ENCODE measurements around the gene SHB. TPM values are rescaled to one million over a fixed set of nuclear protein-coding genes. Genes with fewer than 3 reads are reported as not detected.

The SHB gene
- total RNA-seq, 1 experiment from 2014 or later, result 20.7 TPM

- Histone ChIP-seq H3K4me3 (ENCODE audit: low read depth, low read length, poor library complexity, severe bottlenecking) (no peak overlapping the region), H3K36me3 (ENCODE audit: insufficient read depth, low read length, poor library complexity, severe bottlenecking) (no peaks in the 10 kb centered on the region), H3K27ac (ENCODE audit: low read depth, low read length, poor library complexity, severe bottlenecking) (no peak overlapping the region), H3K27me3 (replicated peaks; ENCODE audit: insufficient read depth, low read depth, low read length, poor library complexity) (no peaks in the 10 kb centered on the region), H3K4me1 (ENCODE audit: insufficient read depth, low read length, poor library complexity, severe bottlenecking) (peaks cover 11% of the 10 kb centered on the region), H3K9me3 (ENCODE audit: low read depth, low read length, poor library complexity, severe bottlenecking) (no peaks in the 10 kb centered on the region)
- no peak for DNase-seq (ENCODE audit: low spot score)
- intact Hi-C loops (cut with micrococcal nuclease; ENCODE audit: unreplicated experiment), result loop anchor here (10.0 kb wide), 2 partner anchors 181 to 321 kb away; no protein-coding TSS in a partner anchor
- no TSS peak for BruUV-seq (replicated peaks)
- TF ChIP-seq EZH2 (IDR thresholded peaks at IDR 0.05; ENCODE audit: borderline replicate concordance, low read depth, low read length, poor library complexity, severe bottlenecking), result no peak
- TF ChIP-seq CTCF (conservative IDR thresholded peaks at IDR 0.05; ENCODE audit: low read depth, low read length), result no peak
- ChIA-PET CTCF (no interaction called here), POLR2A (ENCODE audit: low non-redundant PET) (no interaction called here)
These were observed 15.0 kb upstream of the SHB start for GRCh38 chr9:38083858-38084555.

GRCh38 chr9:38082446-38083287 lies 13.6 kb upstream of the SHB start:
- H3K9me3 ChIP-seq (ENCODE audit: low read depth, low read length, poor library complexity, severe bottlenecking), result no peaks in the 10 kb centered on the region
- TF ChIP-seq EZH2 (IDR thresholded peaks at IDR 0.05; ENCODE audit: borderline replicate concordance, low read depth, low read length, poor library complexity, severe bottlenecking), result no peak
- no peak for TF ChIP-seq CTCF (conservative IDR thresholded peaks at IDR 0.05; ENCODE audit: low read depth, low read length)
- H3K36me3 ChIP-seq (ENCODE audit: insufficient read depth, low read length, poor library complexity, severe bottlenecking), result no peaks in the 10 kb centered on the region
- ChIA-PET POLR2A (ENCODE audit: low non-redundant PET) (no interaction called here), CTCF (no interaction called here)
- DNase-seq (ENCODE audit: low spot score), result no peak
- intact Hi-C loops (cut with micrococcal nuclease; ENCODE audit: unreplicated experiment), result loop anchor here (10.0 kb wide), 2 partner anchors 182 to 322 kb away; no protein-coding TSS in a partner anchor
- H3K27me3 ChIP-seq (replicated peaks; ENCODE audit: insufficient read depth, low read depth, low read length, poor library complexity), result no peaks in the 10 kb centered on the region
- no peak overlapping the region for H3K4me3 ChIP-seq (ENCODE audit: low read depth, low read length, poor library complexity, severe bottlenecking)
- H3K4me1 ChIP-seq (ENCODE audit: insufficient read depth, low read length, poor library complexity, severe bottlenecking), result peaks cover 11% of the 10 kb centered on the region
- H3K27ac ChIP-seq (ENCODE audit: low read depth, low read length, poor library complexity, severe bottlenecking), result no peak overlapping the region
- BruUV-seq (replicated peaks), result no TSS peak

- DNase-seq (ENCODE audit: low spot score), result no peak
- no peak overlapping the region for H3K27ac ChIP-seq (ENCODE audit: low read depth, low read length, poor library complexity, severe bottlenecking)
- TF ChIP-seq EZH2 (IDR thresholded peaks at IDR 0.05; ENCODE audit: borderline replicate concordance, low read depth, low read length, poor library complexity, severe bottlenecking) (no peak), CTCF (conservative IDR thresholded peaks at IDR 0.05; ENCODE audit: low read depth, low read length) (no peak)
- BruUV-seq (replicated peaks), result no TSS peak
- peaks cover 11% of the 10 kb centered on the region for H3K4me1 ChIP-seq (ENCODE audit: insufficient read depth, low read length, poor library complexity, severe bottlenecking)
- intact Hi-C loops (cut with micrococcal nuclease; ENCODE audit: unreplicated experiment), result loop anchor here (10.0 kb wide), 2 partner anchors 183 to 323 kb away; no protein-coding TSS in a partner anchor
- H3K27me3 ChIP-seq (replicated peaks; ENCODE audit: insufficient read depth, low read depth, low read length, poor library complexity), result no peaks in the 10 kb centered on the region
- no peak overlapping the region for H3K4me3 ChIP-seq (ENCODE audit: low read depth, low read length, poor library complexity, severe bottlenecking)
- no peaks in the 10 kb centered on the region for H3K9me3 ChIP-seq (ENCODE audit: low read depth, low read length, poor library complexity, severe bottlenecking)
- CTCF ChIA-PET, result no interaction called here
- POLR2A ChIA-PET (ENCODE audit: low non-redundant PET), result interaction anchor here (0.5 kb wide), 1 partner anchor 238 kb away, joined by 4 read pairs; no protein-coding TSS in a partner anchor
- H3K36me3 ChIP-seq (ENCODE audit: insufficient read depth, low read length, poor library complexity, severe bottlenecking), result no peaks in the 10 kb centered on the region
These were observed 12.5 kb upstream of the SHB start for GRCh38 chr9:38081356-38082108.

All from A673 (cell line).